HL-60/S4 treated with retinoic acid at 250 ng/mL for 4 days and 3 days (cell line): ENCODE measurements around the gene ARMC5.
"Not testable (repeated sequence)": the region's sequence is repeated elsewhere in the genome, so short reads cannot be mapped to it uniquely, and the experiment has no call there.

Source experiments
- in situ Hi-C: fragments of 300-500 bp; cut with MboI; formaldehyde crosslinking; loops from 2 replicates; pipeline ENCODE4 v1.7.0; 2022; ENCODE audit warnings: low sequenced_read_pairs

ARMC5 gene

GRCh38 chr16:31458844-31459686, at the start of gene ARMC5:
TSS of gene ARMC5 (plus strand) at chr16:31459501. CDS start at chr16:31459525, 24 bp downstream.
- in situ Hi-C loops, result loop anchor here (10.0 kb wide), 2 partner anchors 384 to 416 kb away; partner anchors contain the start of genes ZNF267, ZNF646 and ZNF668

GRCh38 chr16:31410082-31410481, 49.2 kb upstream of the ARMC5 start:
- in situ Hi-C loops, result no loop called here

DNA sequence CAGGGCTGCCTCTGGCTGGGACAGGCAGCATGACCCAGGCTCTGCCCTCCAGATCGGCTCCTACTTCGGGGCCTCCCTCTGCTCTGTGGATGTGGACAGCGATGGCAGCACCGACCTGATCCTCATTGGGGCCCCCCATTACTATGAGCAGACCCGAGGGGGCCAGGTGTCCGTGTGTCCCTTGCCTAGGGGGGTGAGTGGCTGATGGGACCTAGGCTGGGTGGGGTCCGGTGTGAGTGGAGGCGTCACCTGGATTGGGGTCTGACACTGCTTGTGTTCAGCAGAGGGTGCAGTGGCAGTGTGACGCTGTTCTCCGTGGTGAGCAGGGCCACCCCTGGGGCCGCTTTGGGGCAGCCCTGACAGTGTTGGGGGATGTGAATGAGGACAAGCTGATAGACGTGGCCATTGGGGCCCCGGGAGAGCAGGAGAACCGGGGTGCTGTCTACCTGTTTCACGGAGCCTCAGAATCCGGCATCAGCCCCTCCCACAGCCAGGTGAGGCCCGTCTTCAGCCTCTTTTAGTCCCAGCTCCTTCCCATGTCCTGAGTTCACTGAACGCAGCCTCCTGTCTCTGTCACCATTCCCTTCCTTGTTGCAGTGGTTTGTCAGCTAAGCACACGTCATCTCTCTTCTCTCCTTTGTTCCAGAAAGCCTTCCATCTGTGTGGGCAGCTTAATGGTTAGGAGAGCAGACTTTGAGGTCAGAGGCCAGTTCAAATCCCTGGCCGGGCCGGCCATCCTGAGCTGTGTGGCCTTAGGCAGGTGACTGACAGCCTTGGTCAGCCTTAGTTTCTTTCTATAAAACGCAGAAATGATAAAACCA, 48.1 kb upstream of the ARMC5 start:
- in situ Hi-C loops, result no loop called here

GRCh38 chr16:31412750-31413149, 46.6 kb upstream of the ARMC5 start:
- in situ Hi-C loops, result no loop called here

GRCh38 chr16:31413381-31413780, 45.9 kb upstream of the ARMC5 start:
- in situ Hi-C loops, result no loop called here

DNA sequence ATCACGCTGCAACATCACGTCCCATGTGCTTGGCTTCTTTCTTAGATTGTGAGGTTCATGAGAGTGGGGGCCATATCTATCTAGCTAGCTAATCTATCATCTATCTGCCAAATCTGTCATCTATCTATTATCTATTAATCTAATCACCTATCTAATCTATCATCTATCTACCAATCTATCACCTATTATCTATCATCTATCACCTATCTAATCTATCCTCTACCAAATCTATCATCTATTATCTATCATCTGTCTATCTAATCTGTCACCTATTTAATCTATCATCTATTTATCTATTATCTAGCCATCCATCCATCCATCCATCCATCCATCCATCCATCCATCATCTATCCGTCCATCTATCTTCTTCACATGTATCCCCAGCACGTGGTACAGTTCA, 45.4 kb upstream of the ARMC5 start:
- in situ Hi-C loops, result no loop called here

DNA sequence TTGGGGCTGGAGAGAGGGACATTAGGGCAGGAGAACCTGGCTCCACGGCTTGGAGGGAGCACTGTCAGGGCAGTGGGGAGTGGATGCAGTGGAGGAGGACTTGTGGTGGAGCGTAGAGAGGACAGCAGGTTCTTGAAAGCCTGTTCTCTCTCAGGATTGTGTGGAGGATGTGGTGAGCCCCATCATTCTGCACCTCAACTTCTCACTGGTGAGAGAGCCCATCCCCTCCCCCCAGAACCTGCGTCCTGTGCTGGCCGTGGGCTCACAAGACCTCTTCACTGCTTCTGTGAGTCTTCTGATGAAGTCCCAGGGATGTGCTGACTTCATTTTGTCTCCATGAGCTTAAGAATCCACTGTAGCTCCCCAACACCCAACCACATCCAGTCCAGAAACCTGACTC, 44.6 kb upstream of the ARMC5 start:
- in situ Hi-C loops, result no loop called here

DNA sequence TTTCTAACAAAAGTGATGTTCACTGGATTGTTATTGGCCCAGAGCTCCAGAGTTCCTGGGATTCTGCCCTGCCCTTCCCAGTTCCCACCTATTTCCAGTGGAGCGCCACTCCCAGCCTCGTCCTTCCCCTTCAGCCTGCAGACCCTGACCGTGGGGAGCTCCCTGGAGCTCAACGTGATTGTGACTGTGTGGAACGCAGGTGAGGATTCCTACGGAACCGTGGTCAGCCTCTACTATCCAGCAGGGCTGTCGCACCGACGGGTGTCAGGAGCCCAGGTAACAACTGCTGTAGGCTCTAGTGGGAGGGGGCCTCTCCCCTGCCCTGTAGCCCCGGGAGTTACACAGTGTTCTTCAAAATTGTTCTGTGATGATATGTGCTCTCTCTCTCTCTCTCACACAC, 42.9 kb upstream of the ARMC5 start:
- in situ Hi-C loops, result no loop called here

GRCh38 chr16:31417036-31417435, 42.3 kb upstream of the ARMC5 start:
- in situ Hi-C loops, result not testable (repeated sequence)

DNA sequence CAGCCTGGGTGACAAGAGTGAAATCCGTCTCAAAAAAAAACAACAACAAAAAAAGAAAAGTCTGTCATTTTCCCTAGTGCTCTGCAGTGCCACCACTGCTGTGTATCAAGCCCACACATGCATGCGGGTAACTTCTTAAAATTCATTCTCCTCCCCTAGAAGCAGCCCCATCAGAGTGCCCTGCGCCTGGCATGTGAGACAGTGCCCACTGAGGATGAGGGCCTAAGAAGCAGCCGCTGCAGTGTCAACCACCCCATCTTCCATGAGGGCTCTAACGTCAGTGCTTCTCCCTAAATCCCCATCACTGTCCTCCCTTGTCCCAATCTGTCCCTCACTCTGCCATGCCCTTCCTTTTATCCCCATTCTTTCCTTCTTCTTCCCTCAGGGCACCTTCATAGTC, 41.4 kb upstream of the ARMC5 start:
- in situ Hi-C loops, result no loop called here

DNA sequence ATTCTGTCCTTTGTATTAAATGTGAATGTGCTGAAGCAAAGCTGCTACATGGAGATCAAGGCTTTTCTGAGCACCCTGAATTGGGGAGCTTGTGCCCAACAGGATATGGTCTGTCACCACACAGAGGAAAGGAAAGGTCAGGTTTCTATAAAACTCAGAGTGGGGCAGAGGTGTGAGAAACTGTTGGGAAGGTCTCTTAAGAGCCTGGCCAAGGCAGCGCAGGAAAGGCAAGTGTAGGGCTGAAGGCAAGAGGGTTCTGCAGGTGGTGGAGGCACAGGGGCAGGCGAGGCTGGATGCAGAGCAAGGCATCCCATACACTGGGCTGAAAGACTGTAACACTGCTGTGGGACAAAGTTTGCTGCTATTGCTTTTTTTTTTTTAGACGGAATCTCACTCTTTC, 39.3 kb upstream of the ARMC5 start:
- in situ Hi-C loops, result no loop called here

DNA sequence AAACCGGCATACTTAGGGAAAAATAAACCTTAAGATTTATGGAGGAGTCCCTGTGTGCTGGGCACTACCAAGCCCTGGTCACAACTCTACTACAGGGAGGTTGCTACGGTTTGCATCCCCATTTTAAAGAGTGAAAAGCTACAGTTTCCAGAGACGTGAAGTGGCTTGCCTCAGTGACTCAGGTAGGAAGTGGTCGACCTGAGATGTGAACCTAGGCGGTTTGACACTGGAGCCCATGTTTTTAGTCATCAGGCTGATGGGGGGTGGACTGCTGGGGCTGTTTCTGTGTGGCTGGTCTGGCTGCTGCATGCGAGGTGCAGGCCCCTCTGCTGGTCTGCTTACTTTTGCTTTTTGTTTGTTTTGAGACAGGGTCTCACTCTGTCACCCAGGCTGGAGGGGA, 37.7 kb upstream of the ARMC5 start:
- in situ Hi-C loops, result no loop called here

DNA sequence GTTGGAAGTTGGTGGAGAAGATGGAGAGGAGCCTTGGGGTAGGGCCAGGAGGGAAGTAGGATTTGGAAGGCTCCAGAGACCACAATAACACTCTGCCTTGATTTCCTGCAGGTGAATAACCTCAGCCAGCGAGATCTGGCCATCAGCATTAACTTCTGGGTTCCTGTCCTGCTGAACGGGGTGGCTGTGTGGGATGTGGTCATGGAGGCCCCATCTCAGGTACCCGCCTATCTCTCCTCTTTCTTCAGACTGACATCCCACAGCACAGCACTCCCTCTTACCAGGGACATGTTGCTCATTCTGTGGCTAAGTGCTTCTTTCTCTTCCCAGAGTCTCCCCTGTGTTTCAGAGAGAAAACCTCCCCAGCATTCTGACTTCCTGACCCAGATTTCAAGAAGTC, 36.1 kb upstream of the ARMC5 start:
- in situ Hi-C loops, result no loop called here

GRCh38 chr16:31423801-31424200, 35.5 kb upstream of the ARMC5 start:
- in situ Hi-C loops, result no loop called here

DNA sequence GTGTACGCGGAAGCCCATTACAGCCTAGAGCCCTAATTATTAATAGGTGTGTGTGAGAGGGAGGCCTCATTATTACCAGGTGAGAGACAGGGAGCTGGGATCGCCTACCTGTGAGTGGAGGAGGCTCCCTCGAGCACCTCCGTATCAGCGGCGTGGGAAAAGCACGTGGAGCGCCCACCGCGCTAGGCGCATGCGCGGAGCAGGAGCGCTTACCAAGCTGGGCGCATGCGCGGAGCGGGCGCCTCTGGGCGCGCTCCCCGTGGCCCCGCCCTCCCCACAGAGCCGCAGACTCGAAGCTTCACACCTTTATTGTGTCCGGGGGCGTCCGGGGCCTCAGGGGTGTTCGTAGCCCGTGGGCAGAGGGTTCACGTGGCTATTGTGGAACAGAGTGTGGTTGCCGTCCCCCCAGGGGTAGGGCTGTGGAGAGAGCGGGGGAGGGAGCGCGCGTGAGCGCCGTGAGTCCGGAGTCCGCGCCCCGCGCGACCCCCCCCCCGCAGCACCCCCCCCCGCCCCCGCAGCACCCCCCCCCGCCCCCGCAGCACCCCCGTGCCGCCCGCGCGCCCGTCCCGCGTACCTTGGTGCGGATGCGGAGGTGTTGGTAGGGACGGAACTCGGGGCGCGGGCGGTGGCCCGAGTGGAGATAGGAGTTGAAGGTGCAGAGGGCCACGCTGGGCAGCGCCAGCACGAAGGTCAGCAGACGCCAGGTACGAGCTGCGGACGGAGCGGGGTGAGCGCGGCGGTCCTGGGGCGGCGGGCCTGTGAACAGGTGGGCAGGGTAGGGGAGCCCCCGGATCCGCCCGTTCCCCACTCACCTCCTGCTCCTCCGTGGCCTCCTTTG, 31.6 kb upstream of the ARMC5 start:
- in situ Hi-C loops, result loop anchor here (25.0 kb wide), 1 partner anchor 465 kb away; the partner anchor contains the start of gene SETD1A

GRCh38 chr16:31428279-31428597, 31.1 kb upstream of the ARMC5 start, which contains the start of gene COX6A2:
TSS of gene COX6A2 (minus strand) at chr16:31428360. CDS start at chr16:31428325, 35 bp downstream.
- in situ Hi-C loops, result loop anchor here (25.0 kb wide), 1 partner anchor 466 kb away; the partner anchor contains the start of gene SETD1A

- in situ Hi-C loops, result loop anchor here (25.0 kb wide), 1 partner anchor 466 kb away; the partner anchor contains the start of gene SETD1A
Measured at GRCh38 chr16:31428638-31429247, 30.6 kb upstream of the ARMC5 start.

DNA sequence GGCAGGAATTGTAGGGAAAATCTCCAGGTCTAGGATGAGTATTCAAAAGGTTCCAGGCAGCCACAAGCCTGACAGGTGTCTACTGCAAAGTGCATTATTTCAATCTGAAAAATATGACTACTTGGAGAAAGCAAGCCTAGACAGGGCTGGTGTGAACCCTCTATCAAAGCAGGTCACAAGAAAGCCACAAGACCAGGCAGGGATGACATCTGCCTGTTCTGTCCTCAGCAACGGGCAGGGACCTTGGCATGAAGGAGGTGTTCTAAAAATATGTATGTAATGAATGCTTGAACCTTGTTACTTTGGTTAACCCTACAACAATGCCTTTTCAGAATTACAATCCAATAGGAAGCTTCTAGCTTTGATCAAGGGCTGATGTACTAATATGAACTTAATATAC, 30.0 kb upstream of the ARMC5 start:
- in situ Hi-C loops, result loop anchor here (25.0 kb wide), 1 partner anchor 467 kb away; the partner anchor contains the start of gene SETD1A

GRCh38 chr16:31429796-31430195, 29.5 kb upstream of the ARMC5 start:
- in situ Hi-C loops, result loop anchor here (25.0 kb wide), 1 partner anchor 467 kb away; the partner anchor contains the start of gene SETD1A

- in situ Hi-C loops, result loop anchor here (25.0 kb wide), 1 partner anchor 468 kb away; the partner anchor contains the start of gene SETD1A
Measured at GRCh38 chr16:31430380-31431052, 28.8 kb upstream of the ARMC5 start.
